GM23248 (cell line): Measurements from ENCODE around the gene EIF4ENIF1.

Experiments used
- EZH2 ChIP-seq: fragments of 200-600 bp; sonication (generic); IDR thresholded peaks from 2 replicates; pipeline ENCODE4 v1.6.1; 2018; ENCODE audit warnings: antibody characterized with exemption, mild to moderate bottlenecking; ENCODE audit not compliant: insufficient read depth, poor library complexity, severe bottlenecking
- EZH2phosphoT487 ChIP-seq: fragments of 200-600 bp; sonication (generic); IDR thresholded peaks from 2 replicates; pipeline ENCODE4 v1.6.1; 2018; ENCODE audit warnings: antibody characterized with exemption, moderate library complexity, mild to moderate bottlenecking, low read depth; ENCODE audit not compliant: insufficient read depth

DNA sequence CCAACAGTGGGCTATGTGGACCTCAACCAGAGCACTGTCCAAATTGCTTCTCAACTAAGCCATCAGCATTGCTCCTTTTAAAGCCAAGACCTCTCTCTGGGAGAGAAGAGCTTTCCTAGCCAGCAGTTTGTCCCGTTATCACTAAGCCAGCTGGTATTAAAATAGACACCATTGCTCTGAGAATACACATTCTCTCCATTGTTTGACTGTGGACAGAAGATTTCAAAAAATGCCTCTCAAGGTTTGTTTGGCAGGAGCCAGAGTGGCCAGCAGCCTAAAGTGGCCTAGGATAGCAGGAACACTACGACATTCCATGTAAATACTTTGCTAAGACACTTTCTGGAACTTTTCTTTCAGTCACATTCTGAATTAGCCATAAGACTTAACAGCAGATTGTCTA lies 41.3 kb downstream of the EIF4ENIF1 start:
- TF ChIP-seq EZH2phosphoT487, result no peak
- no peak for TF ChIP-seq EZH2
